LNCAP (cell line): ENCODE data around the gene COL19A1.

Experiments used
- CTCF ChIP-seq: fragments of 450-650 bp; IDR thresholded peaks from 2 replicates; pipeline ENCODE4 v1.5.1; 2017; ENCODE audit warnings: mild to moderate bottlenecking

COL19A1 gene

GRCh38 chr6:70222439-70222749, 356.0 kb downstream of the COL19A1 start:
- no peak for TF ChIP-seq CTCF

GRCh38 chr6:70225055-70225454, 358.7 kb downstream of the COL19A1 start:
- TF ChIP-seq CTCF = no peak

- TF ChIP-seq CTCF = no peak
Observed at GRCh38 chr6:70231311-70231710, 365.0 kb downstream of the COL19A1 start.

- no peak for TF ChIP-seq CTCF
Observed at GRCh38 chr6:70234561-70235236, 368.3 kb downstream of the COL19A1 start.

- TF ChIP-seq CTCF = no peak
Observed at GRCh38 chr6:70236343-70236742, 370.0 kb downstream of the COL19A1 start.

DNA sequence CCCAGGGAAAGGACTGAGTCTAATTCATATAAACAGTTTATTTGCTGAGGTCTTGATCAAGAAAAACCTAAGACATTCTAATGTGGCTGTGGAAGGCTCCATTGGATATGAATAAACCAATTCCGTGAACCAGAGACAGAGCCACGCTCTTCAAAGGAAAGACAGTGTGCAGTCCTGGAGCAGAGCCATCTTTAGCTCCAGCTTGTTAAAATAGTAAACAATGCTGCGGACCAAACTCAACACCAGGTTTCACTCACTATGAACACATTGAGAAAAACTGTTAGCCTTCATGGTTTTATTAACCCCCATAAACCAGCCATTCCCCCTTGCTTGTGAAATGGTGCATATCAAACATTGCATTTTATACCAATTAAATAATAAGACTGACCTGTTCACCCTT, 374.7 kb downstream of the COL19A1 start:
- no peak for TF ChIP-seq CTCF

- no peak for TF ChIP-seq CTCF
Observed at GRCh38 chr6:70241991-70242420, 375.6 kb downstream of the COL19A1 start.

DNA sequence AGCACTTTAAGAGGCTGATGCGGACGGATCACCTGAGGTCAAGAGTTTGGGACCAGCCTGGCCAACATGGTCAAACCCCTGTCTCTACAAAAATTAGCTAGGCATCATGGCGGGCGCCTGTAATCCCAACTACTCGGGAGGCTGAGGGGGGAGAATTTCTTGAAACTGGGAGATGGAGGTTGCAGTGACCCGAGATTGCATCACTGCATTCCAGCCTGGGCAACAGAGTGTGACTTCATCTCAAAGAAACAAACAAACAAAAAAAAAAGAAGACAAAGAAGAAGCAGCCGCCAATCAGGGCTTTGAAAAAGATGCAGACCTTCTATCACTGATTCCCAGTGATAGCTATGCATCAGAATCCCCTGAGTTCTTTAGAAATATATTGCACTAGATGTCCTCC, 379.8 kb downstream of the COL19A1 start:
- no peak for TF ChIP-seq CTCF
